Spleen (tissue), 3 donors: ENCODE results near the gene PPP3CA.

Experiments
- POLR2A ChIP-seq, 3 donors: fragments of 450-650 bp; IDR thresholded peaks; one replicate each; pipeline ENCODE4 v1.5.1; 2017; ENCODE audit warnings: antibody characterized with exemption in 3 of 3, mild to moderate bottlenecking in 1 of 3
- POLR2AphosphoS5 ChIP-seq, 3 donors: sonication (generic); formaldehyde crosslinking; IDR thresholded peaks; one replicate each; pipeline ENCODE4 v1.5.1; 2017; ENCODE audit warnings: antibody characterized with exemption in 3 of 3

GRCh38 chr4:101067383-101067782 lies 279.9 kb downstream of the PPP3CA start:
- TF ChIP-seq POLR2AphosphoS5 (IDR thresholded peaks at IDR 0.05) (no peak), POLR2A (IDR thresholded peaks at IDR 0.05) (no peak)
